Epithelial cell of prostate (primary cell): ENCODE results near the gene TRABD2B.

Experiments
- DNase-seq: peaks from one replicate; pipeline ENCODE4 v3.0.0-alpha.2; 2011; ENCODE audit warnings: low read depth, low spot score
- H3K27ac ChIP-seq: fragments of 450-650 bp; 2 replicates; pipeline ENCODE4 v1.5.1; 2017; ENCODE audit warnings: mild to moderate bottlenecking

The TRABD2B gene

GRCh38 chr1:47888294-47888629, 108.9 kb downstream of the TRABD2B start:
- no peak overlapping the region for H3K27ac ChIP-seq
- no peak for DNase-seq

DNA sequence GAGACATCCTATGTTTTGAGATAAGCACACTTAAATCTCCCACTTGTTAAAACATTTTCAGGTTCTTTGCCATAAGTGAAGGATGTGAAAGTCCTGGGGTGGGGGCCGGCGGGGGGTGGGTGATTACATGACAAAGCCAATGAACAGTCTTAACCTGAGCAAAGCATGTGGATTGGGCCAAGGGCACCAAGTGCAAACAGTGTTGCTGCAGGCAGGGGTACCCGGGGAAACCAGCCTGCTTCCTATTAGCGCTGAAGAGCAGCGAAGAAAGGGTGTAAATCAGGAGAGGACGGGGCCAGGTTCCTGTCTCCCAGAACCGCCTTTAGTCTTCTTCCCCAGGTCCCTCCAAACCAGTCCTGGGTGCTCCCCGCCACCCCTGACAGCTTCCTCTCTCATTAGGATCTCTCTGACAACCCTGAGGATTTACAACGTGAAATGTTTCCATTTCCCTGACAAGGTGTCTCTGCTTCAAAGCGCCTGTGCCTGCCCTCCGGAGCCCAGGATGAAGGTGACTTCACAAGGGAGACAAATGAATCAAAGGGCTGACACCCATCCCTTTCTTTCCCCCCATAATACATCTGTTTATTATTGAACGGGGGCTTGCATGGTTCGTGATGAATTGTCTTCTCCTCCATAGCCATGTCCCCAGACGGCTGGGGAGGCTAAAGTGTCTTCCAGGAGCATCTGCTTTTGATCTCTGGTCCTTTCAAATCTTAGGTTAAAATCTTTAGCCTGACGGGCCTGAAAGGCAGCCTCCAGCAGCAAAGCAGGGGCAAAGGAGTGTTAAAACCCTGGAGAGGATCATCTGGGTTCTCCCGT, 109.5 kb downstream of the TRABD2B start:
- DNase-seq: no peak
- no peak overlapping the region for H3K27ac ChIP-seq

DNA sequence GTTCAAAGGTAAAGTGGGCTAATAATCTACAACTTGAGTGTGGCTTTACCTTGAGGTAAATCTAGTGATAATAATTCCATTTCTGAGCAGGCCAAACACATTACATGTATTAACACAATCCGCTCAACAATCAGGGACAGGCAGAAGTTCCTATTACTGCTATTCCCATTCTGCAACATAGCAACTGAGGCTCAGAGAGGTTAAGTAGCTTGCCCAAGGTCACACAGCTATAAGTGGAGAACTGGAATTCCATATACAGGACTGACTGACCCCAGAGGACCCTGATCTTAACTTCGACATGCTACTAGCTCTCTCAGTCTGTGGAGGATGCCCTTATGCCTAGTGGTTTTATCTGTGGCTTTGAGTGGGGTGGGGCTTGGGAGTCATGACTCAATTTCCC, 110.1 kb downstream of the TRABD2B start:
- H3K27ac ChIP-seq: no peak overlapping the region
- DNase-seq: no peak

GRCh38 chr1:47886141-47886540, 111.0 kb downstream of the TRABD2B start:
- no peak overlapping the region for H3K27ac ChIP-seq
- no peak for DNase-seq

DNA sequence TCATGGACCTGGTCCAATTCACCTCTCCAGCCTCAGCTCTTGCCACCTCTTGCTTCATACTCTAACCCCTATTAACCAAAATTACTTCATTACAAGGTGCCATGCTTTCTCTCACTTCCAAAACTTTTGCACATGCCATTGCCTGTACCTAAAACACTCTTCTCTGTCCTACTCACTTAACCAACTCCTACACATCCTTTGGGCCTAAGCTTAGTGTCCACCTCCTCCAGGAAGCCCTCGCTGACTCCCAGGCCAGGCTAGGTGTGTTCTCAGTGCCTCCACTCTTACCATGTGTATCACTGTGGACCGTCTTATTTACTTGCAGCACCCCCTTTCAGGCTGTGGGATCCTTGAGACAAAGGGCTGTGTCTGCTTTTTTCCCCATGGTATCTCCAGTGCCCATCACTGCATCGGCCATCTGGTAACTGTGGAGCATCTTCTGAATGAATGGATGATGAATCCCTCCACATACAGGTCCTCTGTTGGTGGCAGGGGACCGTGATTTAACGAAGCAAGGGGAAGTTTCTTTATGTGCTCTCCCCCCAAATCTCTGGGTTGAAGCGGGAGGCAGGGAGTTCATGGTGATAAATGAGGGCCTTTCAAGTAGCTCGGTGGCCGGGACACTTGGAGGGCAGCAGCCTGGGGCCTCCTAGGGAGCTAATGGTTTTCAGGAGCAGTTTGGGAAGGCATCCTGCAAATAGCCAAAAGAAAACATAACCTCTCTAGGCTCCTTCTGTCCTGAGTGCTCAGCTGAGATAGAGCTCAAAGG, 111.9 kb downstream of the TRABD2B start:
- no peak for DNase-seq
- no peak overlapping the region for H3K27ac ChIP-seq

DNA sequence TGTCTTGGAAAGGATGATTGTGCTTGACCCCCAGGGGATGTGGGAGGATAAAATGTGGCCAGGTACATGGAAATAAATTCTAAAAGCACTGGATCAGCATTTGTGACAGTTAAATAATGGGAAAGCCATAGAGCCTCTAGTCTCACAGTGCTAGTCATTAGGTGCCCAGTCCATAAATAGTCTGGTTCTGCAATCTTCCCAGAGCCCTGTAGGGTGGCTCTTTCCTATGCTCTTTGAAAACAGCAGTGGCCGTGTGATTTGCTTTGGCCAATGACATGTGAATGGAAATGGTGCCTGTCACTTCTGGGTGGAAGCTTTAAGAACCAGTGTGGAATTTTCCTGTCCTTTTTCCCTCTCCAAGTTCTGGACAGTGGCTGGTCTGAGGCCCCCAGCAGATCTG, 113.2 kb downstream of the TRABD2B start:
- H3K27ac ChIP-seq: no peak overlapping the region

DNA sequence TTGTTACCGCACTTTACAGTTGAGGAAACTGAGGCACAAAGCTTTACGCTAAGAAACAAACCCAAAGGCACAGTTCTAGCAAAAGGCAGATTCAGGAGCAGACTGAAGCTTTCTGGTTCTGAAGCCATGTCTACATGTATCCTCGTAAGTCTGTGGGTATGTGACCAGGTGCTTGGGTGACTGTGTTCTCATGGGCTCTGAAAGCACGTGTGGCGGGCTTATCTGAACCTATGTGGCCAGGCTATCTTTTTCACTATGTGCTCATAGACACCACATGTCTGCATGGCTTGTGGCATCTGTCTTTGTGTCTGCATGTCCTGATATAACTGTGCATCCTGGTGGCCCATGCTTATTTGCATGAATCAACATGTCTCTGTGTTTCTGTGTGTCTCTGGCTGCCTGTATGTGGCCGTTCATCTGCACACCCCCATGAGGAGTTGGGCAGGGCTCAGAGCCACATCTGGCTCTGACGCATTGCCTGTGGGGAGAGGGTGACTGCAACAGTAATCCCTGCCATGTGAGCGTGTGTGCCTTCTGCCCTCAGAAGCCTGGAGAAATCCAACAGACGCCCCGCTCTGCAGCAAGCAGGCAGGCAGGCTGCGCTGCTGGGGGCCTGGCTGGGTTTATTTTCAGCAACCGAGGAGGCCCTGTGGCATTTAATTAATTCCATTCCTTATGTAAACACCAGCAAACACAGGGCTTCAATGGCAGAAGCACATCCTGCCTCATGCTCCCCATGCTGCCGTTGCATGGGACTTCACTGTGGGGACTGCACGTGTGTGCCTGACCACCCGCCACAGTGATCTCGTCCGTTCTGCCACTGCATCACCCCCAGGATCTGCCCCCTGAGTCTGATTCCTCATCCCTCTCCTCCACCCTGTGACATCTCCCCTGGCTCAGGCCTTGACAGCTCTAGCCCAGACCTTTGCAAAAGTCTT, 115.4 kb downstream of the TRABD2B start:
- no peak overlapping the region for H3K27ac ChIP-seq
- DNase-seq: no peak

More for the DNA sequence above, 113.2 kb downstream of the TRABD2B start:
- no peak for DNase-seq

GRCh38 chr1:47876587-47876963, 120.6 kb downstream of the TRABD2B start:
- DNase-seq: no peak
- no peak overlapping the region for H3K27ac ChIP-seq

DNA sequence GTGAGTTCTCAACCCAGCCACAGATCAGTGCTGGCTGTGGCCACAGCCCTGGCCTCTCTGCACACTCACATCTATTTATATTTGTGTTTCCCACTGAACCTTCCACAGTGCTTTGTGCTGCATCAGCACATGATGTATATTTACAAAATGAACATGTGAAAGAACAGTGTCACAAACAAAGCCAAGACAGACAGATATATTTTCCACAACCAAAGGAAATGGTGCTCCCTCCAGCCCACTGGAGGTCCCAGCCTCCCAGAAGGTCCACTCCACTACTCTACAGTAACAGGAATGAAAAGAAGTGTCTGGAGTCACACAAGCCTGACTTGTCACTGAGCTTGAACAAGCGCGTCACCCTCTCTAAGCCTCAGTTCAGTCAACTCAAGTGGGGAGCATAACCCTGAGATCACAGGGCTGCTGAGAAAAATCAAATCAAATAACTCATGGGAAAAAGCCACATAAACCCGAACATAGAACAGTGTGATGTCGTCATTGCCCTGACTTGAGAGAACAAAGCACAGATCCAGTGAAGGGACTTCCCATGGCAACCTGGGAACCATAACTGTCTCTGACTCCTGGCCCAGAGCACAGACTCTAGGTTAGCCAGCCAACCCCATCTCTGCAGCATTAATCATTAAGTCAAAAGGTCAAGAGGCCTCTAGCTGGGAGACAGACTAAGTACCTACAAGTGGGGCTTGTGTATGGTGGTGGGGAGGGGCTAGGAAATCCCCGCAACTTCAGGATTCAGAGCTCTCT, 121.2 kb downstream of the TRABD2B start:
- no peak overlapping the region for H3K27ac ChIP-seq
- no peak for DNase-seq

- DNase-seq: no peak
- no peak overlapping the region for H3K27ac ChIP-seq
These were observed 122.1 kb downstream of the TRABD2B start for GRCh38 chr1:47875036-47875435.

DNA sequence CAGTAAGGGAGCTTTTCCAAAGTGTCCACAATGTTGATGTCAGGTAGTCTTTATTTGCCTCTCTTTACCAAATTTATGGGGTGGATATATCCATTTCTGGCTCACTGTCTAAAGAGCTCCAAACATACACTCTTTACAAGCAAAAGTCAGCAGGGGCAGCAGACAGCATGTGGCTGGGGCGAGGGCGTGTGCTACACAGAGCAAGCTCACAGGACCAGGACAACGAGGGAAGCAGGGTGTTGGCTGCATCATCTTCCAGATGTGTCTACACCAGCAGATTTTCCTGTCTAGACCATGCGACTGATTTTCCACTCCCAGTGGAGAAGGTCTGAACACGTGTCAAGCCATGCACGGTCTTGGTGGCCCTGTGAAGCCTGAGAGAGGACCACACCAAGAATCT, 123.8 kb downstream of the TRABD2B start:
- DNase-seq: no peak
- H3K27ac ChIP-seq: no peak overlapping the region

DNA sequence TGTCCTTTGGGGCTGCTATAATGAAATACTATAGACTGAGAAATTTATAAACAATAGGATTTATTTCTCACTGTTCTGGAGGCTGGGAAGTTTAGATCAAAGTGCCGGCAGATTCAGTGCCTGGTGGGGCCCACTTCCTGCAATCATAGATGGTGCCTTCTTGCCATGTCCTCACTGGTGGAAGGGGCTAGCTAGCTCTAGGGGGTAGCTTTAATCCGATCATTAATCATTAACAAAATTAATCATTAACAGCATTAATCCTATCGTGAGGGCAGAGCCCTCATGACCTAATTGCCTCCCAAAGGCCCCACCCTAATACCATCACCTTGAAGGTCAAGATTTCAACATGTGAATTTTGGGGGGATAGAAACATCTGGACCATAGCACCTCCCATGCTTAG, 124.3 kb downstream of the TRABD2B start:
- DNase-seq: no peak
- H3K27ac ChIP-seq: no peak overlapping the region

- no peak for DNase-seq
- peak overlapping the region; percentile 36 for H3K27ac ChIP-seq
These were observed 125.3 kb downstream of the TRABD2B start for GRCh38 chr1:47871799-47872353.

DNA sequence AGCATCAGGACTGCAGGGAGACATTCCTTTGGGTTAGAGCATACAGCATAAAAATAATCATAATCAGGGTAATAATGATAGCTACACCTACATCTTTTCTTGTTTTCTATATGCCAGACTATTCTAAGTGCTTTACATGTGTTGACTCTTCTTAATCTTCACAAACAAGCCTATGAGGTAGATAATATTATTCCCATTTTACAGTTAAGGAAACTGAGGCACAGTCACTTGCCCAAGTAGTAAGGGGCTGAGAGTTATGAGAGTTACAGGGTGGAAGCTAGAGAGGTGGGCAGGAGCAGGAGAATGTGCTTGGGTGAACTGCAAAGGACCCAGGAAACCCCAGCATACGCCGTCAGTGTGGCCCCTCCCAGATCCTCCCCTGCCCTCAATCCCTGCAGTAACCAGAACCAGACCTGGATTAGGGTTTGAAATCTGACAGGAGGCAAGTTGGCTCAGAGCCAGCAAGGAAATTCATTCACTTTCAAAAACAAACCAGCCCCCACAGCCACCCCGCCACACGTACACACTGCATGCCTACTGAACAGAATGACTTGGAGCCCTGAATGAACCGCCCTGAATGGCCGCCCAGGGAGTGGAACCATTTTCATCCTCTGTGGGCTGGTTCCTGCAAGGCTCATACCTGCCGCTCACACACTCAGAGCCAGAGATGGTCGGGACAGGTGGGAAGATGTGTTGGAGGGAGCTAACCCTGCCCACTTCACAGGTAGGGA, 126.1 kb downstream of the TRABD2B start:
- H3K27ac ChIP-seq: peak overlapping the region; percentile 36

DNA sequence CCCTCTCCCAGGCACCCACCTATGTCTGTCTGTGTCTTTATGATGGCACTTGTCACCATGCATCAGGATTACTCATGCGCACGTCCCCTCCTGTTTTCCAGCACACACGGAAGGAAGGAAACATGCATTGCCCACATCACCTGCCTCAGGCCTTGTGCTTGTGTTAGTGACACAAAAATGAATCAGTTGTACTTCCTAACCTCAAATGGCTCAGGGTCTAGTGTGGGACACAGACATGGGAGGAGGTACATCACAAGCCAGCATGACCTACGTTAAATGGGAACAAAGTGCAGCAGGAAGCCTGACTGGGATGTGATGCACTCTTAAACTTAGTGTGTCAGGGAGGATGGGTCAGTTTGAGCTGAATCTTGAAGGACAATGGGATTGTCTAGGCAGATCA, 126.7 kb downstream of the TRABD2B start:
- no peak for DNase-seq

More for the DNA sequence above, 126.1 kb downstream of the TRABD2B start:
- no peak for DNase-seq

GRCh38 chr1:47868348-47868676, 128.9 kb downstream of the TRABD2B start:
- H3K27ac ChIP-seq: no peak overlapping the region
- no peak for DNase-seq

More for the DNA sequence above, 126.7 kb downstream of the TRABD2B start:
- H3K27ac ChIP-seq: peak overlapping the region; percentile 36

- no peak overlapping the region for H3K27ac ChIP-seq
- DNase-seq: no peak
These were observed 129.5 kb downstream of the TRABD2B start for GRCh38 chr1:47867438-47868347.
